Measurements from ENCODE around the gene RABGAP1L.
A peak's percentile ranks its signal among the peaks of the same experiment; 100 is the strongest.

Gene RABGAP1L

GRCh38 chr1:174393885-174394284, 234.6 kb downstream of the RABGAP1L start:
- Histone ChIP-seq H3K4me2 (no peak overlapping the region), H3K9ac (no peak overlapping the region), H4K20me1 (ENCODE audit: insufficient read depth) (no peaks in the 10 kb centered on the region), H3K79me2 (ENCODE audit: insufficient read depth, low read depth) (no peaks in the 10 kb centered on the region), H3K27me3 (ENCODE audit: insufficient read depth, low read depth) (no peaks in the 10 kb centered on the region), H3K4me1 (ENCODE audit: low read depth, poor library complexity, severe bottlenecking) (peaks cover 12% of the 10 kb centered on the region), H2AFZ (ENCODE audit: low read depth) (no peak overlapping the region), H3K4me3 (IDR thresholded peaks at IDR 0.05; ENCODE audit: insufficient read depth, low read depth, low read length) (no peak overlapping the region), H3K36me3 (ENCODE audit: insufficient read depth) (no peaks in the 10 kb centered on the region), H3K27ac (no peak overlapping the region)
- no peak for TF ChIP-seq CTCF (conservative IDR thresholded peaks at IDR 0.05; ENCODE audit: low read depth, low read length)

- no peaks in the 10 kb centered on the region for H3K27me3 ChIP-seq (ENCODE audit: insufficient read depth, low read depth)
- H3K79me2 ChIP-seq (ENCODE audit: insufficient read depth, low read depth), result no peaks in the 10 kb centered on the region
- H3K27ac ChIP-seq, result peak overlapping the region; percentile 12; the same call in 1 of the 2 replicates
- H3K36me3 ChIP-seq (ENCODE audit: insufficient read depth), result no peaks in the 10 kb centered on the region
- H3K4me3 ChIP-seq (IDR thresholded peaks at IDR 0.05; ENCODE audit: insufficient read depth, low read depth, low read length), result no peak overlapping the region
- no peak for TF ChIP-seq CTCF (conservative IDR thresholded peaks at IDR 0.05; ENCODE audit: low read depth, low read length)
- no peak overlapping the region for H2AFZ ChIP-seq (ENCODE audit: low read depth)
- H3K9ac ChIP-seq, result no peak overlapping the region
- peaks cover 12% of the 10 kb centered on the region for H3K4me1 ChIP-seq (ENCODE audit: low read depth, poor library complexity, severe bottlenecking)
- no peak overlapping the region for H3K4me2 ChIP-seq
- H4K20me1 ChIP-seq (ENCODE audit: insufficient read depth), result no peaks in the 10 kb centered on the region
Measured at GRCh38 chr1:174397261-174397660, 237.9 kb downstream of the RABGAP1L start.

GRCh38 chr1:174398246-174398645, 238.9 kb downstream of the RABGAP1L start:
- Histone ChIP-seq H4K20me1 (ENCODE audit: insufficient read depth) (no peaks in the 10 kb centered on the region), H3K4me3 (IDR thresholded peaks at IDR 0.05; ENCODE audit: insufficient read depth, low read depth, low read length) (no peak overlapping the region), H3K9ac (no peak overlapping the region), H2AFZ (ENCODE audit: low read depth) (no peak overlapping the region), H3K27me3 (ENCODE audit: insufficient read depth, low read depth) (no peaks in the 10 kb centered on the region), H3K27ac (no peak overlapping the region), H3K79me2 (ENCODE audit: insufficient read depth, low read depth) (no peaks in the 10 kb centered on the region), H3K4me1 (ENCODE audit: low read depth, poor library complexity, severe bottlenecking) (peaks cover 12% of the 10 kb centered on the region), H3K36me3 (ENCODE audit: insufficient read depth) (no peaks in the 10 kb centered on the region), H3K4me2 (no peak overlapping the region)
- TF ChIP-seq CTCF (conservative IDR thresholded peaks at IDR 0.05; ENCODE audit: low read depth, low read length), result no peak

- Histone ChIP-seq H3K4me1 (ENCODE audit: low read depth, poor library complexity, severe bottlenecking) (peaks cover 12% of the 10 kb centered on the region), H2AFZ (ENCODE audit: low read depth) (no peak overlapping the region), H3K79me2 (ENCODE audit: insufficient read depth, low read depth) (no peaks in the 10 kb centered on the region), H3K4me2 (no peak overlapping the region), H3K27ac (no peak overlapping the region), H4K20me1 (ENCODE audit: insufficient read depth) (no peaks in the 10 kb centered on the region), H3K4me3 (IDR thresholded peaks at IDR 0.05; ENCODE audit: insufficient read depth, low read depth, low read length) (no peak overlapping the region), H3K36me3 (ENCODE audit: insufficient read depth) (no peaks in the 10 kb centered on the region), H3K27me3 (ENCODE audit: insufficient read depth, low read depth) (no peaks in the 10 kb centered on the region), H3K9ac (no peak overlapping the region)
- TF ChIP-seq CTCF (conservative IDR thresholded peaks at IDR 0.05; ENCODE audit: low read depth, low read length), result no peak
Measured at GRCh38 chr1:174399211-174399610, 239.9 kb downstream of the RABGAP1L start.
